Measurements from ENCODE around the gene CYP2A13.
"Not testable (repeated sequence)": the region's sequence is repeated elsewhere in the genome, so short reads cannot be mapped to it uniquely, and the experiment has no call there.

CYP2A13 gene

GRCh38 chr19:41122846-41123245 lies 34.6 kb downstream of the CYP2A13 start:
- DNase-seq, result not testable (repeated sequence)

GRCh38 chr19:41123716-41124294 lies 35.6 kb downstream of the CYP2A13 start:
- no peak for DNase-seq

DNA sequence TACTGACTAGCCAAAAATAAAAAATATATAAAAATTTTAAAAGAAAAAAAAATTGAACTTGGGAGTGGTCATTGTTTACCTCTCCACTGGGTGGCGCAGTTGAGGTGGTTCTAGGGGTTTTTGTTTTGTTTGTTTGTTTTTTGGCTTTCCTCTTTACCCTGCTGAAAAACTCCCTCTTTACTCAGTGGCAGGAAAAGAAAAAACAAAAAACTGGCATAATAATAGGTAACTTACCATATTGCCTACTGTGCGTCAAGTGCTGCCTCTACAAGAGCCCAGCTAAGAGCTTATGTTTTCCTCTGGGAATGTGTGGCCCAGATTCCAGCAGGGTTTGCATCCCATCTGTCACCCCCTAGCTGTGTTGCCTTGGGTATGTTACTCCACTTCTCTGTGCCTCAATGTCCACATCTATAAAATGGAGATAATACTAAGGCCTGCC lies 38.5 kb downstream of the CYP2A13 start:
- DNase-seq, result not testable (repeated sequence)

- DNase-seq, result not testable (repeated sequence)
These were observed 39.1 kb downstream of the CYP2A13 start for GRCh38 chr19:41127362-41127761.

GRCh38 chr19:41127801-41128300 lies 39.6 kb downstream of the CYP2A13 start:
- peak; percentile 69 for DNase-seq

GRCh38 chr19:41128692-41129091 lies 40.4 kb downstream of the CYP2A13 start:
- no peak for DNase-seq

GRCh38 chr19:41131186-41131585 lies 42.9 kb downstream of the CYP2A13 start:
- no peak for DNase-seq

GRCh38 chr19:41133260-41133659 lies 45.0 kb downstream of the CYP2A13 start:
- peak; percentile 10 for DNase-seq

GRCh38 chr19:41134616-41135015 lies 46.4 kb downstream of the CYP2A13 start:
- DNase-seq, result no peak

- DNase-seq, result not testable (repeated sequence)
These were observed 47.4 kb downstream of the CYP2A13 start for GRCh38 chr19:41135390-41136384.

GRCh38 chr19:41136636-41137455 lies 48.6 kb downstream of the CYP2A13 start:
- DNase-seq, result no peak

DNA sequence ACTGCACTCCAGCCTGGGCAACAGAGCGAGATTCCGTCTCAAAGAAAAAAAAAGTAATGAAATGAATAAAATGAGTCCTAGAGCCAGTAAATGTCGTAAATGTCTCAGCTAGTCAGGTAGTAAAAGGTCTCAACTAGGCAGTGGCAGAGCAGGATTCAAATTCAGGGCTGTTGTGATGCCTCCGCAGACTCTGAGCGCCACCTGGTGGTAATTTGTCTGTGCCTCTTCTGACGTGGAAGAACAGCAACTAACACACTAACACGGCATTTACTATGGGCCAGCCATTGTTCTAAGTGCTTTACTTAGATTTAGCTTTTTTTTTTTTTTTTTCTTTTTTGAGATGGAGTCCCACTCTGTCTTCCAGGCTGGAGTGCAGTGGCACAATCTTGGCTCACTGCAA lies 56.2 kb downstream of the CYP2A13 start:
- peak; percentile 27 for DNase-seq

All from DMS79 treated with DMSO at 0.1 percent for 48 hours (cell line).